GM23338 (cell line): Measurements from ENCODE around the gene STEAP1.

Experiments
- CREB1 ChIP-seq: fragments of 250-450 bp; sonication (Bioruptor Pico); IDR thresholded peaks from 2 replicates; pipeline ENCODE4 v1.5.0; 2020; ENCODE audit warnings: low read depth, mild to moderate bottlenecking, moderate library complexity
- EZH2 ChIP-seq: fragments of 200-600 bp; sonication (generic); IDR thresholded peaks from one replicate; pipeline ENCODE4 v1.8.0; 2017; ENCODE audit warnings: antibody characterized with exemption, mild to moderate bottlenecking, low read depth; ENCODE audit not compliant: unreplicated experiment
- EZH2phosphoT487 ChIP-seq: fragments of 200-600 bp; sonication (generic); IDR thresholded peaks from one replicate; pipeline ENCODE4 v1.8.1; 2018; ENCODE audit warnings: antibody characterized with exemption; ENCODE audit not compliant: unreplicated experiment
- JUNB ChIP-seq: IDR thresholded peaks from one replicate; pipeline ENCODE4 v1.6.1; 2016; ENCODE audit warnings: antibody characterized with exemption; ENCODE audit not compliant: unreplicated experiment
- NANOG ChIP-seq: IDR thresholded peaks from 2 replicates; pipeline ENCODE4 v1.6.1; 2016; ENCODE audit warnings: antibody characterized with exemption, borderline replicate concordance
- POLR2AphosphoS5 ChIP-seq: IDR thresholded peaks from 2 replicates; pipeline ENCODE4 v1.6.1; 2016; ENCODE audit warnings: antibody characterized with exemption, low read depth
- STAT1 ChIP-seq: IDR thresholded peaks from one replicate; pipeline ENCODE4 v1.6.1; 2016; ENCODE audit warnings: antibody characterized with exemption; ENCODE audit not compliant: unreplicated experiment
- ZNF114 ChIP-seq: fragments of 250-450 bp; sonication (Bioruptor Pico); IDR thresholded peaks from 2 replicates; pipeline ENCODE4 v1.5.0; 2020; ENCODE audit warnings: mild to moderate bottlenecking, moderate library complexity
- ZNF331 ChIP-seq: fragments of 250-450 bp; sonication (Bioruptor Pico); IDR thresholded peaks from 2 replicates; pipeline ENCODE4 v1.5.0; 2020; ENCODE audit warnings: low read depth, mild to moderate bottlenecking, moderate library complexity
- TF ChIP-seq, protein P1 (sequence below), 2 experiments: fragments of 200-600 bp in 1 of 2; sonication (generic) in 1 of 2; conservative IDR thresholded peaks; 2 replicates each; pipeline versions ENCODE4 v1.5.1 to v1.6.1; 2016 to 2017; ENCODE audit warnings: antibody characterized with exemption in 2 of 2, low read depth in 2 of 2, mild to moderate bottlenecking in 2 of 2, moderate library complexity in 1 of 2
- TF ChIP-seq, protein P2 (sequence below): IDR thresholded peaks from one replicate; pipeline ENCODE4 v1.6.1; 2018; ENCODE audit warnings: antibody characterized with exemption; ENCODE audit not compliant: unreplicated experiment
- TF ChIP-seq, protein P3 (sequence below): IDR thresholded peaks from 2 replicates; pipeline ENCODE4 v1.6.1; 2016; ENCODE audit warnings: antibody characterized with exemption

DNA sequence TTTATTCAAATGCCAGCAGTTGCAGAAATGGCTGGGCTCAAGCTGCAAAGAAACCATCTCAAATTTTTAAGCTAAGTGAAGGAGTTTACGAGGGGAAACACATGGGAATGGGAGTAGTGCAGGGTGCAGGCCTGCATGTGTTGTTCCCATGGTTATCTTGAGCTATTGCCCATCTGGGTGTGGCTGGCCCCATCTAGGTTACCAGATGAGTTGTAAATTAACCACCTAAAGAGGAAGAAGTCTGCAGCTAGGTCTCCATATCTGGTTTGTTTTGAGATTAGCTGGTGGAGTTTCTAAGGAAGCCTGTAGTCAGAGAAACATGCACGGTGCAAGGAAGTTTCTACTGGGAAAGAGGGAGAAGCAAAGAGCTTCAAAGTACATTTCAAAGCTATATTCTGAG lies 34.0 kb downstream of the STEAP1 start:
- TF ChIP-seq EZH2phosphoT487 (no peak), POLR2AphosphoS5 (no peak), EZH2 (no peak), CREB1 (CRISPR knock-in tag) (no peak), STAT1 (no peak), NANOG (no peak), ZNF331 (CRISPR knock-in tag) (no peak), JUNB (no peak), ZNF114 (CRISPR knock-in tag) (no peak)
- TF ChIP-seq, protein P1, sequence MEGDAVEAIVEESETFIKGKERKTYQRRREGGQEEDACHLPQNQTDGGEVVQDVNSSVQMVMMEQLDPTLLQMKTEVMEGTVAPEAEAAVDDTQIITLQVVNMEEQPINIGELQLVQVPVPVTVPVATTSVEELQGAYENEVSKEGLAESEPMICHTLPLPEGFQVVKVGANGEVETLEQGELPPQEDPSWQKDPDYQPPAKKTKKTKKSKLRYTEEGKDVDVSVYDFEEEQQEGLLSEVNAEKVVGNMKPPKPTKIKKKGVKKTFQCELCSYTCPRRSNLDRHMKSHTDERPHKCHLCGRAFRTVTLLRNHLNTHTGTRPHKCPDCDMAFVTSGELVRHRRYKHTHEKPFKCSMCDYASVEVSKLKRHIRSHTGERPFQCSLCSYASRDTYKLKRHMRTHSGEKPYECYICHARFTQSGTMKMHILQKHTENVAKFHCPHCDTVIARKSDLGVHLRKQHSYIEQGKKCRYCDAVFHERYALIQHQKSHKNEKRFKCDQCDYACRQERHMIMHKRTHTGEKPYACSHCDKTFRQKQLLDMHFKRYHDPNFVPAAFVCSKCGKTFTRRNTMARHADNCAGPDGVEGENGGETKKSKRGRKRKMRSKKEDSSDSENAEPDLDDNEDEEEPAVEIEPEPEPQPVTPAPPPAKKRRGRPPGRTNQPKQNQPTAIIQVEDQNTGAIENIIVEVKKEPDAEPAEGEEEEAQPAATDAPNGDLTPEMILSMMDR (conservative IDR thresholded peaks at IDR 0.05; ENCODE audit: low read depth in 2 of 2): no peak
- TF ChIP-seq, protein P2, sequence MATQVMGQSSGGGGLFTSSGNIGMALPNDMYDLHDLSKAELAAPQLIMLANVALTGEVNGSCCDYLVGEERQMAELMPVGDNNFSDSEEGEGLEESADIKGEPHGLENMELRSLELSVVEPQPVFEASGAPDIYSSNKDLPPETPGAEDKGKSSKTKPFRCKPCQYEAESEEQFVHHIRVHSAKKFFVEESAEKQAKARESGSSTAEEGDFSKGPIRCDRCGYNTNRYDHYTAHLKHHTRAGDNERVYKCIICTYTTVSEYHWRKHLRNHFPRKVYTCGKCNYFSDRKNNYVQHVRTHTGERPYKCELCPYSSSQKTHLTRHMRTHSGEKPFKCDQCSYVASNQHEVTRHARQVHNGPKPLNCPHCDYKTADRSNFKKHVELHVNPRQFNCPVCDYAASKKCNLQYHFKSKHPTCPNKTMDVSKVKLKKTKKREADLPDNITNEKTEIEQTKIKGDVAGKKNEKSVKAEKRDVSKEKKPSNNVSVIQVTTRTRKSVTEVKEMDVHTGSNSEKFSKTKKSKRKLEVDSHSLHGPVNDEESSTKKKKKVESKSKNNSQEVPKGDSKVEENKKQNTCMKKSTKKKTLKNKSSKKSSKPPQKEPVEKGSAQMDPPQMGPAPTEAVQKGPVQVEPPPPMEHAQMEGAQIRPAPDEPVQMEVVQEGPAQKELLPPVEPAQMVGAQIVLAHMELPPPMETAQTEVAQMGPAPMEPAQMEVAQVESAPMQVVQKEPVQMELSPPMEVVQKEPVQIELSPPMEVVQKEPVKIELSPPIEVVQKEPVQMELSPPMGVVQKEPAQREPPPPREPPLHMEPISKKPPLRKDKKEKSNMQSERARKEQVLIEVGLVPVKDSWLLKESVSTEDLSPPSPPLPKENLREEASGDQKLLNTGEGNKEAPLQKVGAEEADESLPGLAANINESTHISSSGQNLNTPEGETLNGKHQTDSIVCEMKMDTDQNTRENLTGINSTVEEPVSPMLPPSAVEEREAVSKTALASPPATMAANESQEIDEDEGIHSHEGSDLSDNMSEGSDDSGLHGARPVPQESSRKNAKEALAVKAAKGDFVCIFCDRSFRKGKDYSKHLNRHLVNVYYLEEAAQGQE: no peak
- TF ChIP-seq, protein P3, sequence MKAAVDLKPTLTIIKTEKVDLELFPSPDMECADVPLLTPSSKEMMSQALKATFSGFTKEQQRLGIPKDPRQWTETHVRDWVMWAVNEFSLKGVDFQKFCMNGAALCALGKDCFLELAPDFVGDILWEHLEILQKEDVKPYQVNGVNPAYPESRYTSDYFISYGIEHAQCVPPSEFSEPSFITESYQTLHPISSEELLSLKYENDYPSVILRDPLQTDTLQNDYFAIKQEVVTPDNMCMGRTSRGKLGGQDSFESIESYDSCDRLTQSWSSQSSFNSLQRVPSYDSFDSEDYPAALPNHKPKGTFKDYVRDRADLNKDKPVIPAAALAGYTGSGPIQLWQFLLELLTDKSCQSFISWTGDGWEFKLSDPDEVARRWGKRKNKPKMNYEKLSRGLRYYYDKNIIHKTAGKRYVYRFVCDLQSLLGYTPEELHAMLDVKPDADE: no peak
